Femur (tissue), 1 donor: ENCODE measurements around the gene ST6GALNAC3.
A peak's percentile ranks its signal among the peaks of the same experiment; 100 is the strongest.

Experiments used
- DNase-seq: peaks from one replicate; pipeline ENCODE4 v3.0.0-alpha.2; 2017

Gene ST6GALNAC3

GRCh38 chr1:76146184-76146583 lies 71.6 kb downstream of the ST6GALNAC3 start:
- DNase-seq: no peak

- DNase-seq: no peak
Measured at GRCh38 chr1:76147917-76148316, 73.4 kb downstream of the ST6GALNAC3 start.

GRCh38 chr1:76148460-76148859 lies 73.9 kb downstream of the ST6GALNAC3 start:
- no peak for DNase-seq

- DNase-seq: no peak
Measured at GRCh38 chr1:76153841-76154205, 79.3 kb downstream of the ST6GALNAC3 start.

GRCh38 chr1:76154206-76154956 lies 79.8 kb downstream of the ST6GALNAC3 start:
- DNase-seq: peak; percentile 88

- no peak for DNase-seq
Measured at GRCh38 chr1:76156987-76157386, 82.4 kb downstream of the ST6GALNAC3 start.

- no peak for DNase-seq
Measured at GRCh38 chr1:76158126-76158525, 83.6 kb downstream of the ST6GALNAC3 start.

- no peak for DNase-seq
Measured at GRCh38 chr1:76160225-76160624, 85.7 kb downstream of the ST6GALNAC3 start.

- DNase-seq: no peak
Measured at GRCh38 chr1:76161451-76161850, 86.9 kb downstream of the ST6GALNAC3 start.

GRCh38 chr1:76162254-76162653 lies 87.7 kb downstream of the ST6GALNAC3 start:
- DNase-seq: no peak

GRCh38 chr1:76164165-76164564 lies 89.6 kb downstream of the ST6GALNAC3 start:
- no peak for DNase-seq

GRCh38 chr1:76170084-76170483 lies 95.5 kb downstream of the ST6GALNAC3 start:
- DNase-seq: no peak

- DNase-seq: no peak
Measured at GRCh38 chr1:76170513-76170912, 96.0 kb downstream of the ST6GALNAC3 start.

GRCh38 chr1:76176000-76176399 lies 101.5 kb downstream of the ST6GALNAC3 start:
- DNase-seq: no peak

- DNase-seq: no peak
Measured at GRCh38 chr1:76177615-76178014, 103.1 kb downstream of the ST6GALNAC3 start.

- no peak for DNase-seq
Measured at GRCh38 chr1:76179219-76179698, 104.7 kb downstream of the ST6GALNAC3 start.

GRCh38 chr1:76185207-76185606 lies 110.7 kb downstream of the ST6GALNAC3 start:
- DNase-seq: no peak

- DNase-seq: no peak
Measured at GRCh38 chr1:76186554-76187170, 112.1 kb downstream of the ST6GALNAC3 start.

GRCh38 chr1:76187436-76187835 lies 112.9 kb downstream of the ST6GALNAC3 start:
- no peak for DNase-seq

- no peak for DNase-seq
Measured at GRCh38 chr1:76189310-76189709, 114.8 kb downstream of the ST6GALNAC3 start.

- DNase-seq: no peak
Measured at GRCh38 chr1:76190749-76191424, 116.3 kb downstream of the ST6GALNAC3 start.

GRCh38 chr1:76191561-76191960 lies 117.0 kb downstream of the ST6GALNAC3 start:
- DNase-seq: no peak

GRCh38 chr1:76198452-76198851 lies 123.9 kb downstream of the ST6GALNAC3 start:
- no peak for DNase-seq

- DNase-seq: no peak
Measured at GRCh38 chr1:76202670-76203069, 128.1 kb downstream of the ST6GALNAC3 start.
